ENCODE results near the gene CALCB.

Gene CALCB

DNA sequence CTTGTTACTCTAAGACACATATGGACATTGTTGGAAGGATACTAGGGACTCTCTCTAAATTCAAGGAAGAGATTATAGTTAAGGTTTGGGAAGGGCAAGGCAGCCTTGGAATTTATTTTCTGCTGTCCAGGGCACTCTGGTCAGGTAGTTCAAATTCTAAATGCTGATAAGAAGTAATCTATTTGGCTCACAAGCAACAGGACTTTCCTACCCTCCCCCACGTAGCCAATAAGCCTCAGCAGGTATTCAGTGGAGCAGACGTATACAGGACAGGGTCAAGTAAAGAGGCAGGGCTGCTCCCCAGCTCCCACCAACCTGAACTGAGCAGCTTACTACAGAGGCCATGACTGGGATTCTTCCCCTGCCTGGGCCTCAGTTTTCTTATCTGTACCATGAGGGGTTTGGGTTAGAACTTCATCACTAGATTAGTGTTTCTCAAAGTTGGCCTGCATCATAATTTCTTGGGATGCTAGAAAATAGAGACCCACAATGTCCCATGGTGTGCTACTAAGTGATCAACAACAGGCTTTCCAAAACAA lies 35.3 kb downstream of the CALCB start:
- H3K36me3 ChIP-seq (ENCODE audit: control insufficient read depth in 4 of 4, insufficient read depth in 4 of 4, low read length in 3 of 4): no peaks in the 10 kb centered on the region
- ChIA-PET CTCF (interaction anchor here (1.3 to 2.5 kb wide), 2 partner anchors 30 to 51 kb away, joined by 4 to 6 read pairs; no protein-coding TSS in a partner anchor), POLR2A (no interaction called here)
- peaks cover 0 to 3% (median 0%) of the 10 kb centered on the region in 5 experiments for H3K27me3 ChIP-seq (replicated peaks in 2 of 5; ENCODE audit: control insufficient read depth in 4 of 5, insufficient read depth in 5 of 5, low read length in 4 of 5)
- no peak overlapping the region for H3K27ac ChIP-seq (ENCODE audit: insufficient read depth in 1 of 2, low read depth in 1 of 2, low read length in 2 of 2, poor library complexity in 1 of 2, severe bottlenecking in 2 of 2)
- 100% methylated on average over 1 of the region's 2 CpGs for WGBS (ENCODE audit: insufficient coverage)
- DNase-seq: no peak
- no peak overlapping the region for H3K4me3 ChIP-seq (ENCODE audit: control insufficient read depth in 1 of 7, extremely low read depth in 1 of 7, insufficient read depth in 4 of 7, low read depth in 2 of 7, low read length in 6 of 7)
- peaks cover 4 to 41% (median 5%) of the 10 kb centered on the region in 4 experiments for H3K4me1 ChIP-seq (ENCODE audit: control extremely low read depth in 1 of 4, control insufficient read depth in 4 of 4, insufficient read depth in 4 of 4, low read length in 3 of 4)
- H3K9me3 ChIP-seq (ENCODE audit: control extremely low read depth in 1 of 5, control insufficient read depth in 4 of 5, insufficient read depth in 2 of 5, low read depth in 1 of 5, low read length in 4 of 5): peaks cover 0 to 4% (median 0%) of the 10 kb centered on the region in 5 experiments

DNA sequence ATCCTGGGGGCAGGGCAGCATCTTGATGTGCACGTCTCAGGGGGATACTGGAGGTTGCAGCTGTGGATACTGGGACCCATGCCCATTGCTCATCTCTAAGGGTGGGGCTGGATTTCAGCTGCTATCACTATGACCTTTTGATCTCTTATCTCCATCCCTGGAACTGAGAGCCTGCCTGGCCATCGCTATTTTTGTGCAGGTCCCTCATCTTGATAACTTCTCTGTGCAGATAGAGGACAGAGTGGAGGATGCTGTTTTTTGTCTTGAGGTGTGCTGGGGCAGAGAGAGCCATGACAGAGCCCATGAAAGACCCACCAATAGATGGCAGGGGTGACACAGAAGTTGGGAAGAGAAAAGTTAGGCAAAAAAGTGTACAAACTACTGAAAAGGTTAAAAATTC lies 36.2 kb downstream of the CALCB start:
- WGBS (ENCODE audit: insufficient coverage): 100% methylated on average over 1 of the region's 2 CpGs
- POLR2A ChIA-PET: no interaction called here
- Histone ChIP-seq H3K27me3 (replicated peaks in 2 of 5; ENCODE audit: control insufficient read depth in 4 of 5, insufficient read depth in 5 of 5, low read length in 4 of 5) (peaks cover 0 to 3% (median 0%) of the 10 kb centered on the region in 5 experiments), H3K36me3 (ENCODE audit: control insufficient read depth in 4 of 4, insufficient read depth in 4 of 4, low read length in 3 of 4) (no peaks in the 10 kb centered on the region), H3K27ac (ENCODE audit: insufficient read depth in 1 of 2, low read depth in 1 of 2, low read length in 2 of 2, poor library complexity in 1 of 2, severe bottlenecking in 2 of 2) (no peak overlapping the region), H3K9me3 (ENCODE audit: control extremely low read depth in 1 of 5, control insufficient read depth in 4 of 5, insufficient read depth in 2 of 5, low read depth in 1 of 5, low read length in 4 of 5) (no peaks in the 10 kb centered on the region), H3K4me1 (ENCODE audit: control extremely low read depth in 1 of 4, control insufficient read depth in 4 of 4, insufficient read depth in 4 of 4, low read length in 3 of 4) (peaks cover 8 to 50% (median 13%) of the 10 kb centered on the region in 4 experiments), H3K4me3 (ENCODE audit: control insufficient read depth in 1 of 7, extremely low read depth in 1 of 7, insufficient read depth in 4 of 7, low read depth in 2 of 7, low read length in 6 of 7) (no peak overlapping the region)
- no peak for DNase-seq
- CTCF ChIA-PET: interaction anchor here (2.5 to 3.3 kb wide), 2 partner anchors 8 to 50 kb away, joined by 6 to 29 read pairs; no protein-coding TSS in a partner anchor

- 100% methylated on average over 3 of the region's 3 CpGs for WGBS (ENCODE audit: insufficient coverage)
- CTCF ChIA-PET: interaction anchor here (1.4 to 3.3 kb wide), 3 partner anchors 10 to 96 kb away, joined by 3 to 29 read pairs (median 7); no protein-coding TSS in a partner anchor
- H3K27ac ChIP-seq (ENCODE audit: insufficient read depth in 1 of 2, low read depth in 1 of 2, low read length in 2 of 2, poor library complexity in 1 of 2, severe bottlenecking in 2 of 2): no peak overlapping the region
- POLR2A ChIA-PET: no interaction called here
- H3K4me1 ChIP-seq (ENCODE audit: control extremely low read depth in 1 of 4, control insufficient read depth in 4 of 4, insufficient read depth in 4 of 4, low read length in 3 of 4): peaks cover 8 to 46% (median 18%) of the 10 kb centered on the region in 4 experiments
- H3K4me3 ChIP-seq (ENCODE audit: control insufficient read depth in 1 of 7, extremely low read depth in 1 of 7, insufficient read depth in 4 of 7, low read depth in 2 of 7, low read length in 6 of 7): no peak overlapping the region
- no peaks in the 10 kb centered on the region for H3K9me3 ChIP-seq (ENCODE audit: control extremely low read depth in 1 of 5, control insufficient read depth in 4 of 5, insufficient read depth in 2 of 5, low read depth in 1 of 5, low read length in 4 of 5)
- H3K27me3 ChIP-seq (replicated peaks in 2 of 5; ENCODE audit: control insufficient read depth in 4 of 5, insufficient read depth in 5 of 5, low read length in 4 of 5): peaks cover 0 to 16% (median 6%) of the 10 kb centered on the region in 5 experiments
- no peaks in the 10 kb centered on the region for H3K36me3 ChIP-seq (ENCODE audit: control insufficient read depth in 4 of 4, insufficient read depth in 4 of 4, low read length in 3 of 4)
- DNase-seq: no peak
These were observed 37.8 kb downstream of the CALCB start for GRCh38 chr11:15111215-15111614.

GRCh38 chr11:15112131-15112541 lies 38.7 kb downstream of the CALCB start:
- CTCF ChIA-PET: interaction anchor here (1.3 to 3.3 kb wide), 3 partner anchors 11 to 96 kb away, joined by 3 to 29 read pairs (median 7); no protein-coding TSS in a partner anchor
- no peaks in the 10 kb centered on the region for H3K36me3 ChIP-seq (ENCODE audit: control insufficient read depth in 4 of 4, insufficient read depth in 4 of 4, low read length in 3 of 4)
- DNase-seq: no peak
- H3K9me3 ChIP-seq (ENCODE audit: control extremely low read depth in 1 of 5, control insufficient read depth in 4 of 5, insufficient read depth in 2 of 5, low read depth in 1 of 5, low read length in 4 of 5): no peaks in the 10 kb centered on the region
- H3K27ac ChIP-seq (ENCODE audit: insufficient read depth in 1 of 2, low read depth in 1 of 2, low read length in 2 of 2, poor library complexity in 1 of 2, severe bottlenecking in 2 of 2): no peak overlapping the region
- POLR2A ChIA-PET: no interaction called here
- no peak overlapping the region for H3K4me3 ChIP-seq (ENCODE audit: control insufficient read depth in 1 of 7, extremely low read depth in 1 of 7, insufficient read depth in 4 of 7, low read depth in 2 of 7, low read length in 6 of 7)
- peaks cover 0 to 19% (median 6%) of the 10 kb centered on the region in 5 experiments for H3K27me3 ChIP-seq (replicated peaks in 2 of 5; ENCODE audit: control insufficient read depth in 4 of 5, insufficient read depth in 5 of 5, low read length in 4 of 5)
- 98% methylated on average over 6 of the region's 8 CpGs for WGBS (ENCODE audit: insufficient coverage)
- H3K4me1 ChIP-seq (ENCODE audit: control extremely low read depth in 1 of 4, control insufficient read depth in 4 of 4, insufficient read depth in 4 of 4, low read length in 3 of 4): peaks cover 8 to 41% (median 18%) of the 10 kb centered on the region in 4 experiments

- peak overlapping the region in 1 of 7 experiments; percentile 1 for H3K4me3 ChIP-seq (ENCODE audit: control insufficient read depth in 1 of 7, extremely low read depth in 1 of 7, insufficient read depth in 4 of 7, low read depth in 2 of 7, low read length in 6 of 7)
- peak; percentile 82 to 97 (median 95) for DNase-seq
These were observed 40.0 kb downstream of the CALCB start for GRCh38 chr11:15113381-15113780.

DNA sequence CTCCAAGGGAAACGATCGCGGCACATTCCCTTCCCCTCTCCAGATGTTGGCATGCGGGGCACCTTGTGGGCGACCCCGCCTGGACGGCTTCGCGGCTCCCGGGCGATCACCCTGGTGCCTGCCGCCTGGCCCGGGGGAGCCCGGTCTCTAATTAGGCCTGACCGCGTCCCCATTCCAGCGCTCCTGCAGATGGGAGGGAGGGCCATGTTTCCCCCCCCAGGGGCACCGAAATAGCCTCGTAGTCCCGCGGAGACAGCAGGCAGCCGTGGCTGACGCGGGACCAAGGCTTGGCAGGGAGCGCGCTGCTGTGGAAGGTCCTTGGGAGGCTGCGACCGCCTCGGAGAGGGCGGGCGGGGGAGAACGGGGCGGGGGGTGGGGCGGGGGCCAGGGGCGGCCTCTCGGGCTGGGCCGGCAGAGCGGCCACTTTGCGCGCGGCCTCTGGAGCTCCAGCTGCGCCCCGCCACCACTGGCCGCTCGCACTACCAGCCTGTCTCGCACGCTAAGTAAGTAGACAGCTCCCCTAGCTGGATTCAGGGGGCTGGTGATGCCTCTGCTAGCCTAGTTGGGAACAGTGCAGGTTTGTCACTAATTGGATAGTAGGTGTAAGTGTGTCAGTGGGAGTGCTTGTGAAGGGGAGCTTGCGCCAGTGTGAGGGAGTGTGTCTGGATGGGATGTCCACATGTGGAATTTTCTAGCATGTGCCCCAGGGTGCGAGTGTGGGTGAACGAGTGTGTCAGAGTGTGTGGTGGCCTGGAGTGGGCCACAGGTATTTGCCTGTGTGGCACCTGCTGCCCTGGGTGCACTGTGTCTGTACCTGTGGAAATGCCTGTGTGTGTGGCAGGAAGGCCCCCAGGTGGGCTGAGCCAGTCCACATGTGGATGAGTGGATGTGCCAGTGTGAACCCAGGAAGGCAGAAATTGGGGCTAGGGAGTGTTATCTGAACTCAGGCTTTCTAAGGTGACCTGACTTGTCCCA lies 41.4 kb downstream of the CALCB start, which contains the start of gene INSC:
INSC (plus strand) TSS at position 423 of the 975 bp plus-strand sequence. CDS start 34,252 bp downstream, outside the sequence.
- Histone ChIP-seq H3K4me3 (ENCODE audit: control insufficient read depth in 1 of 7, extremely low read depth in 1 of 7, insufficient read depth in 4 of 7, low read depth in 2 of 7, low read length in 6 of 7) (peak within 1 kb of the TSS in 4 of 7 experiments; percentile 25 to 69 (median 50)), H3K36me3 (ENCODE audit: control insufficient read depth in 4 of 4, insufficient read depth in 4 of 4, low read length in 3 of 4) (no peaks in the 10 kb centered on the region), H3K4me1 (ENCODE audit: control extremely low read depth in 1 of 4, control insufficient read depth in 4 of 4, insufficient read depth in 4 of 4, low read length in 3 of 4) (peaks cover 5 to 35% (median 17%) of the 10 kb centered on the region in 4 experiments), H3K9me3 (ENCODE audit: control extremely low read depth in 1 of 5, control insufficient read depth in 4 of 5, insufficient read depth in 2 of 5, low read depth in 1 of 5, low read length in 4 of 5) (no peaks in the 10 kb centered on the region), H3K27me3 (replicated peaks in 2 of 5; ENCODE audit: control insufficient read depth in 4 of 5, insufficient read depth in 5 of 5, low read length in 4 of 5) (peaks cover 0 to 21% (median 3%) of the 10 kb centered on the region in 5 experiments), H3K27ac (ENCODE audit: insufficient read depth in 1 of 2, low read depth in 1 of 2, low read length in 2 of 2, poor library complexity in 1 of 2, severe bottlenecking in 2 of 2) (no peak within 1 kb of the TSS)
- ChIA-PET CTCF (interaction anchor here (0.7 to 7.6 kb wide), 6 partner anchors 12 to 349 kb away, joined by 3 to 89 read pairs (median 6); no protein-coding TSS in a partner anchor), POLR2A (interaction anchor here (0.6 kb wide), 1 partner anchor 166 kb away, joined by 3 read pairs; no protein-coding TSS in a partner anchor)
- 7% methylated on average over 32 of the region's 50 CpGs for WGBS (ENCODE audit: insufficient coverage)
- peak in 2 of 3 donors; percentile 38 to 53 for DNase-seq

More at GRCh38 chr11:15113381-15113780, 40.0 kb downstream of the CALCB start:
- CTCF ChIA-PET: interaction anchor here (0.6 to 7.6 kb wide), 7 partner anchors 11 to 670 kb away, joined by 3 to 89 read pairs (median 3); no protein-coding TSS in a partner anchor
- Histone ChIP-seq H3K27me3 (replicated peaks in 2 of 5; ENCODE audit: control insufficient read depth in 4 of 5, insufficient read depth in 5 of 5, low read length in 4 of 5) (peaks cover 0 to 19% (median 6%) of the 10 kb centered on the region in 5 experiments), H3K4me1 (ENCODE audit: control extremely low read depth in 1 of 4, control insufficient read depth in 4 of 4, insufficient read depth in 4 of 4, low read length in 3 of 4) (peaks cover 5 to 35% (median 17%) of the 10 kb centered on the region in 4 experiments), H3K27ac (ENCODE audit: insufficient read depth in 1 of 2, low read depth in 1 of 2, low read length in 2 of 2, poor library complexity in 1 of 2, severe bottlenecking in 2 of 2) (no peak overlapping the region), H3K9me3 (ENCODE audit: control extremely low read depth in 1 of 5, control insufficient read depth in 4 of 5, insufficient read depth in 2 of 5, low read depth in 1 of 5, low read length in 4 of 5) (no peaks in the 10 kb centered on the region), H3K36me3 (ENCODE audit: control insufficient read depth in 4 of 4, insufficient read depth in 4 of 4, low read length in 3 of 4) (no peaks in the 10 kb centered on the region)
- POLR2A ChIA-PET: no interaction called here
- WGBS (ENCODE audit: insufficient coverage): 0% methylated on average over 2 of the region's 5 CpGs
